GM10266 (cell line): ENCODE data around the gene KRTAP12-3.

Experiments used
- DNase-seq: peaks from one replicate; pipeline ENCODE4 v3.0.0; 2012; ENCODE audit errors: extremely low spot score
- TF ChIP-seq, protein P1 (sequence below): IDR thresholded peaks from 2 replicates; pipeline ENCODE4 v1.5.1; 2012; ENCODE audit warnings: mild to moderate bottlenecking, low read depth; ENCODE audit not compliant: control insufficient read depth, insufficient read depth; ENCODE audit errors: missing control alignments

The KRTAP12-3 gene

GRCh38 chr21:44703731-44704635, 46.3 kb downstream of the KRTAP12-3 start:
- TF ChIP-seq, protein P1, sequence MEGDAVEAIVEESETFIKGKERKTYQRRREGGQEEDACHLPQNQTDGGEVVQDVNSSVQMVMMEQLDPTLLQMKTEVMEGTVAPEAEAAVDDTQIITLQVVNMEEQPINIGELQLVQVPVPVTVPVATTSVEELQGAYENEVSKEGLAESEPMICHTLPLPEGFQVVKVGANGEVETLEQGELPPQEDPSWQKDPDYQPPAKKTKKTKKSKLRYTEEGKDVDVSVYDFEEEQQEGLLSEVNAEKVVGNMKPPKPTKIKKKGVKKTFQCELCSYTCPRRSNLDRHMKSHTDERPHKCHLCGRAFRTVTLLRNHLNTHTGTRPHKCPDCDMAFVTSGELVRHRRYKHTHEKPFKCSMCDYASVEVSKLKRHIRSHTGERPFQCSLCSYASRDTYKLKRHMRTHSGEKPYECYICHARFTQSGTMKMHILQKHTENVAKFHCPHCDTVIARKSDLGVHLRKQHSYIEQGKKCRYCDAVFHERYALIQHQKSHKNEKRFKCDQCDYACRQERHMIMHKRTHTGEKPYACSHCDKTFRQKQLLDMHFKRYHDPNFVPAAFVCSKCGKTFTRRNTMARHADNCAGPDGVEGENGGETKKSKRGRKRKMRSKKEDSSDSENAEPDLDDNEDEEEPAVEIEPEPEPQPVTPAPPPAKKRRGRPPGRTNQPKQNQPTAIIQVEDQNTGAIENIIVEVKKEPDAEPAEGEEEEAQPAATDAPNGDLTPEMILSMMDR: no peak
- no peak for DNase-seq

DNA sequence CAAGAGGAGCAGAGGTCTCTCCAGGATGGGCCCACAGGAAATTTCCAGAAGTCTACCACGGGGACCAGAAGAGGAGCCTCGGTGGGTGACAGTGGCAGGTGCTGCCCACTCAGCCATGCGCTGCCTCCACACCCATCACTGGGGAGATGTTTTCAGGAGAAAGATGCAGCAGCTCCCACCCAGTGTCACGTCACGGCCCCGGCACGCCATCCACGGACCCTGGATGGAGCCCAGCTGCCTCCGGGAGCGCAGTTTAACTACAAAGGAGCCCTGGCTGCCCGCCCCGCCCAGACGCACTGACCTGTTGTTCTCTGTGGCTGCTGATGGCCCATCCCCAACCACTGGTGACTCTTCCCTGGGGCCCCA, 46.9 kb downstream of the KRTAP12-3 start:
- DNase-seq: no peak
- TF ChIP-seq, protein P1: no peak

DNA sequence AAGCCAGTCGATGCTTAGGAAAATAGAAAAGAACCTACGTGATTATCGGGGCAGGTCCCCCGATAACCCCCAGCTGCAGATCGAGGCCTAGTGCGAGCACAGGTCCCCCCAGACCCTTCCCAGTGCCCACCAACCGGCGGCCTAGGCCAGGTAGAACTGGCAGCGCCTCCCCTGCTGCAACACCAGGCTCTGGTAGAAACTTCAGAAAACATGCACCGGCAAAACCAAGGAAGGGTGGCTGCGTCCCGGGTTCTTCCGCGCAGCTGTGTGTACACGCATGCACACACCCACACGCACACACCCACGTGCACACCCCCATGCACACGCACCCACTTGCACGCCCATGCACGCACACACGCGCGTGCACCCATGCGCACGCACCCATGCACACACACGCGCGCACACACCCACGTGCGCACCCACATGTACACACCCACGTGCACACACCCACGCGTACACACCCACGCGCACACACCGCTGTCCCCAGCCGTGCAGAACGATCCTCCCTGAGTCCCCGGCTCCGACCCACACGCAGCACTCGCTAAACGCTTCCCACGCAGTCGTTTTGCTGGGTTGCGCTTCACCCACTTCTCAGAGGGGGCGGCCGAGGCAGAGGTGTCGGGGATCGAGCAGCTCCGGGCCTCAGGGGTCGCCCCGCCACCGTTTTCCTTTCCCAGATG, 48.4 kb downstream of the KRTAP12-3 start:
- no peak for DNase-seq
- TF ChIP-seq, protein P1: no peak

DNA sequence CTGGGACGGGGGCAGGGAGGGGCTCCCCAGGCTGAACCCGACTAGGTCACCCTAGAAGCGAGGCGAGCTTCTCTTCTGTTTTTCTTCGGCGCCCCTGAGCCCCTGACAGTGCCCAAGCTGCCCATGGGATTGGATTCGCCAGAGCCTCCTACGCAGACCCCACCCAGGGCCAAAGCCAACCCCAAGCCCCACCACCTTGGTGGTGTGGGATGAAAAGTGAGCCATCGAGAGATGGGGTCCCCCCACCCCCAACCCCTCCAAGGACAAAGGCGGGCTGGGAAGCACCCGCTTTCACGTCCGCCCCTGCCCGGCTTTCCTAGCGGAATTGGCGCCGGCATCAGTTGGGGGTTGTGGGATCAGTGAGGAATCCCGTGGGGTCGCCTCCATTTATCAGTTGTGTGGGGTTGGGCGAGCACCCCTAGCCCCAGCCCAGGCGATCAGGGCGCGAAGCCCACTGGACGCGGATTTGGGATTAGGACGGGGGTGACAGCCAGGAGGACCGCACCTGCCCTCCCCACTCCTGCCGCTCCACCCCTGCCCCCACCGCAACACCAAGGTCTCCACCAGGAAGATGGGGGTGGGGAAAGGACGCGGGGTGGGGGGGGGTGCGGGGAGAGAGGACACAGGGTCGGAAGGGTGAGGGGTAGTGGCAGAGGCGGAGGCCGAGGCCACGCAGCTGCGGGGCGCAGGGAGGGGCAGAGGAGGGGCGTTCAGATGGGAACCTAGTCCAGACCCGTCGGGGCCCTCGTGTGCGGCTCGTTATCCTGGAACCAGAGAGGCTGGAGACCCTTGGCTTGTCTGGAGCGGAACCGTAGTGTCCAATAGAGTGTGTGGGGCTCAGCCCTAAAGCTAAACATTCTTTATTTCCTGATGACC, 49.2 kb downstream of the KRTAP12-3 start:
- no peak for DNase-seq
- TF ChIP-seq, protein P1: no peak
